Measurements from ENCODE around the gene FDX2.
"Not testable (repeated sequence)": the region's sequence is repeated elsewhere in the genome, so short reads cannot be mapped to it uniquely, and the experiment has no call there.

The FDX2 gene

DNA sequence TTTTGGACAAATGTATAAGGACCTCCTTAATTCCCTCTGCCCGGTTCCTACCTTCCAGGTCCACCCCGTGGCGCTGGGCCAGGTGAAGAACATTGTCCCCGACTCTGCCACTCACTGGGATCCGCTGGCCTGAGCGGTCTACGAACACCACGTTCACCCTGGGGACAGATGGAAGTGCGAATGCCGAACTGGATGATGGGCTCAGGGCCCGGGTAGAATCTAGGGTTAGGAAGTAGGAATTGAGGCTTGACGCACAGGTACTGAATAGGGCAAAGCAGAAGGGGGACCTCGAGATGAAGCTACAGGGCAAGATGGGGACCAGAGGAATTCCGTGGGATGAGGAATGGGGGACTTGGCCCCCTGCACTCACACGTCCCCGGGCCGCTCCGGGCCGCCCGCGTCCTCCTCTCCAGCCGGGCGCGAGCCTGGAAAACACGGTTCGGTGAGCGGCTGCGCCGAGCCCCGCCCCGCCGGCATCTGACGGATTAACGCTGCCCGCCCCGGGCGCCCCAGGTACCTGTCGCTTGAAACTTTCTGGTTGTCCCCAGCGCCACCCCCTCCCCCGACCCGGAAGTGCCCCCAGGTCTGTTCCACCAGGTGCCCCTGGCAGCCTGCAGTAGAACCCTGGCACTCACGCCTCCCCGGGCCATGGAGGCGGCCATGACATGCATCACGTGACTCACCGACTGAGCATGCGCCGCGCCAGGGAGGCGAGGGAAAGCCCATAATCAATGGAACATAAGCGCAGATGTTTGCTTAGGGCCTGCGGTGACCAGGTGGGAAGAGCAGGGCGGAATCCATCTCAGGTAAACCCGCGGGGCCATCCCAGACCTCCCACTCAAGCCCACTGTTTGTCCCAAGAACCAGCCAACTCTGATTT is at the start of gene FDX2:
Gene FDX2 (minus strand): TSS at position 681 of the 880 bp plus-strand sequence. CDS start 19 bp downstream, at position 662.
- peak; percentile 94 for DNase-seq

DNA sequence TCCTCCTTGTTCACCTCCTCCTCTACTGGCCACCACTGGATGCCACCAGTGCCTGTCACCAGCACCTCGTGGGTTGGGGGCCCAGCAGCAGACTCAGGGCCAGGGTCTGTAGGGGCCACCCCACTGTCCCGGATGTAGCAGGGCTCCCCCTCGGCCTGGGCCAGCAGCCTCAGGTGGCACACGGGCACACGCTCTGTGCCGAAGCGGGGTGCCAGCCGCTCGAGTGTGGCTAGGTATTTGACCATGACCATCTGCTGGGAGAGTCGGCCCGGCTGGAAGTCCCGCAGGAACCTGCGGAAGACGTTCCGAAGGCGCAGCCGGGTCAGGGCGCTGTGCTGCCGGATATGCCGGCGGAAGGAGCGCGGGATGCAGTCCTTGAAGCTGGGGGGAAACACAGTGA is 49.7 kb upstream of the FDX2 start:
- DNase-seq: no peak

DNA sequence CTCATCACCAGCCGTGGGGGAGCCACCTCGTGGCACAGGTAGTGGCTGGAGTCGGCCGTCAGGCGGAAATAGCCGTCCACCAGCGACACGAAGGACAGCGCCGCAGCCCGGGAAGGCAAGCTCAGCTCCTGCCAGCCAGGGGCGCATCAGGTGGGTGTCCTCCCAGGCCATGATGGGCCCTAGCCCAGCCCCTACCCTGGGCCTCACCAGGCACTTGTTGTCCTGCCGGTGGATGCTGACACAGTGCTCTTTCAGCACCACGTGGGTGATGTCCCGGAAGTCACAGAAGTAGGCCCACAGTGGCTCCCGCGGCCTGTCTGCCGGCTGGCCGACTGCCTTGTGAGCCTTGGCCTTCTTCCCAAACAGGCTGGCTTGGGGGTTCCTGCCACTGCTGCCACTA is 48.8 kb upstream of the FDX2 start:
- DNase-seq: no peak

DNA sequence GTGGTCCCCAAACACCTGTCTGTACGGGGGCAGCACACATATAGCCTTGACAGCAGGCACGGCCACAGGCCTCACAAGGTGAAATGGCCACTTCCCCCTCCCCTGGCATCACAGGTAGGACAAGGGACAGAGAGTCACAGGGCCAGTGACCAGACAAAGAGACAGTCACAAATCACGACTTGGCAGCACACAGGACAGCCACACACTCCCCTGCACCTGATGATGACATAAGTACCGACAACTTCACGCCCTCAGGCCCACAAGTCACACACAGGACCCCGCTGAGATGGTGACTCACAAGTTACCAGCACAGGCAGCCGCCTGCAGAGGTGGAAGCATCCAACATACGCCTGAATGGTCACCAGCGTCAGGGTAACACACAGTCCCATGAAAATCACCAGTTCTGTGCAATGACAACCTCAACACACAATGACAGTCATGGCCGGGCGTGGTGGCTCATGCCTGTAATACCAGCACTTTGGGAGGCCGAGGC is 48.0 kb upstream of the FDX2 start:
- no peak for DNase-seq

DNA sequence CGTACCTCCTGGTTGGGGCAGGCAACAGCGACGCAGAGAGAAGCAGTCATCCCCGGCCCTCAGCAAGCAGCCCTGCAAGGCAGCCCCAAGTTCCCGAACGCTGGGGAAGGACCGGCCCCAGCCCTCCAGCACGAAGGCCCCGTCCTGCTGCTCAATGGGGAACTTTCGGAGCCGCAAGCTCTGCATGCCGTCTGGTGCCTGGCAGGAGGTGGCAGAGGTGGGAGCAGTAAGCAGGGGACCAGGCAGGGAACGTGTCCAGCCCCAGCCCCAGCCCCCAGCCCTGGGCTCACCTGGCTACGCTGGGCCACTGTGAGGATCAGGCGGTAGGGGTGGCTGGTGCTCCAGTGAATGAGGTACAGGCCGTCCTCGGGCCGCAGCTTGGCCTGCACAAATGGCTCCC is 46.4 kb upstream of the FDX2 start:
- no peak for DNase-seq

DNA sequence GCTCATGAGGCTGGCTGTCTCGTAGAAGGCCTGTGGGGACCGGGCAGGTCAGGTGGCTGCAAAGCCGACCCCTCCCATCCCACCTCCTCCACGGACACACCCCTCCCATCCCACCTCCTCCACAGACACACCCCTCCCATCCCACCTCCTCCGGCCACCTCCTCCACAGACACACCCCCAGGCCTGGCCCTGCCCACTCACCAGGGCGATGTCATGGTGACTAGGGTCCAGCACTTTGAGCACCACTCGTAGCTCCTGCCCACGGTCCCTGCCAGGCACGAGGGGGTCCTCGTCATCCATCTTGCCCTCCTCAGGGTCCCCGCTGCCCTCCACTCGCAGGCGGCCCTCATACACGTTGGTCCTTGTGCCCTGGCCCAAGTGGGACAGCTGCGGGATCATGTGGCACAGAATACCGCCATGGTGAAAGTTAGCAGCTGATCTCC is 45.8 kb upstream of the FDX2 start:
- DNase-seq: no peak

DNA sequence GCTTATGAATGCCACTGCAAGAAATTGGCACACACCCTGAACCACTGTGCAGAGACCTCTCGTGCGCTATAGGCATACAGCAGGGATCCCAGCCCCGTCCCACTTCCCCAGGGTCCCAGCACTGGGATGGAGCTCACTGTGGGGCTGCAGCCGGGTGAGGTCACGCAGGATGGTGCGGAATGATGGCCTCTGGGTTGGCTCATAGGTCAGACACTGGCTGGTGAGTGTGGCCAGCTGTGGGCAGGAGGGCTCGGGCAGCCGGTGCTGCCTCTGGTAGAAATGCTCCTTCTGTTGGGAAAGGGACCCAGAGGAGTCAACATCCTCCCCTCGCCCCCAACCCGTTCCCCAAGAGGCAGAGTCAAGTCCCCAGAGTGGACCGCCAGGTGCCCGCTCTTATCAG is 40.6 kb upstream of the FDX2 start:
- no peak for DNase-seq

DNA sequence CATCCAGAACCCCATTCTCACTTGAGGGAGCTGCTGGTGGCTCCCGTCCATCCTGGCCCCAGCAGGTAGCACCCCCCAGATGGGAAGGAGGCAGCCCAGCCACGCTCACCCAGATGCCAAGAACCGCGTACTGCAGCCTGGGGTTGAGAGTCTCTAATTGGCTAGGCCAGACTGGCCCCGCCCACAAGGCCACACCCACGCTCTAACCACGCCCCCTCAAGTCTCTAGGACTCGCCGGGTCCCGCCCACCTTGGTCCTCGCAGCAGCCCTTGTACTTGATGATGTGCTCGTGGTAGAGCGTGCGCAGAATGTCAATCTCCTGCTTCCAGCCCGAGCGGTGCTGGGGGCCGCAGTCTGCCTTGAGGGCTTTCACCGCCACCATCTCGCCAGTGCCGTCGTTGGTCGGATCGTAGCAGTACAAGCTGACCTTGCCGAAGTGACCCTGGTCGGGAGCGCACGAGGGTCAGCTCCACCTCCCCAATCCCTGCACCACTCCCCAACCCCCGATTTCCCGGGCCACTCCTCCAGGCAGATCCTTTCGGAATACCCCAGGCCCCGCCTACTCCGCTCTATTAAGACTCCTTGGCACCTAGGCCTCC is 38.1 kb upstream of the FDX2 start:
- peak; percentile 58 for DNase-seq

DNA sequence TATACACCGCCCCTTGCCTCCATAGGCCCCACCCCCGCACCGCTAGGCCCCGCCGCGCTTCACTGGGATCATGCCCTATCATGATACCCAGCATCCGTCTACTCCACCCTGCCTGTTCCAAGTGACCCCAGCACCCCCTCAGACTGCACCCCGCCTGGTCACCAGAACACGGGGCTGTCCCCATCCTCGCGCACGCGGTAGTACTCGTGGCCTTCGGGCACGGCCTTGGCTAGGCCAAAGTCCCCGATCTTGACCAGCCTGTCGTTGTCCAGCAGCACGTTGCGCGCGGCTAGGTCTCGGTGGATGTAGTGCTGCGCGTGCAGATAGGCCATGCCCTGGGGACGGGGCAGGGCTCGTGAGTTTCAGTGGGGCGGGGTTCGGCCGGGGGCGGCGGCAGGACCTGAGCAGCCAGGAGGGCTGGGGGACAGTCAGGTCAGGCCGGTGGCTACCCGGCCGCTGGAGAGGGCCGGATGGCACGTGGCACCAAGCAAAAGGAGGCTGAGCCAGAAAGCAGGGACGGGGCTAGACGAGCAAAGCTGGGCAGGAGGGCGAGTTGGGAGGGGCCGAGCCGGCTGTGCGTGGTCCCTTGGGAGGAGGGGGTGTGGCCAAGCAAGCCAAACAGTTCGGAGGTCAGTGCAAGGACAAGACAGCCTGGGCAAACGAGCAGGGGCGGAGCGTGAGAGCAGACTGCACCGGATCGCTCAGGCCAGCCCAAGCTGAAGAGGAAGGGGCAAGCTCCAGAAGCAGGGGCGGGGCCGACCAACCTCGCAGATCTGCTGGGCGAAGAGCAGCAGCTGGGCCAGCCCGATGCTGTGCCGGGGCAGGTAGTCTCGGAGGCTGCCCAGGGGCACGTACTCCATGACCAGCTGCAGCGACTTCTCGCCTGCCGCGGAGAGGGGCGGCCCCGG is 37.2 kb upstream of the FDX2 start:
- no peak for DNase-seq

DNA sequence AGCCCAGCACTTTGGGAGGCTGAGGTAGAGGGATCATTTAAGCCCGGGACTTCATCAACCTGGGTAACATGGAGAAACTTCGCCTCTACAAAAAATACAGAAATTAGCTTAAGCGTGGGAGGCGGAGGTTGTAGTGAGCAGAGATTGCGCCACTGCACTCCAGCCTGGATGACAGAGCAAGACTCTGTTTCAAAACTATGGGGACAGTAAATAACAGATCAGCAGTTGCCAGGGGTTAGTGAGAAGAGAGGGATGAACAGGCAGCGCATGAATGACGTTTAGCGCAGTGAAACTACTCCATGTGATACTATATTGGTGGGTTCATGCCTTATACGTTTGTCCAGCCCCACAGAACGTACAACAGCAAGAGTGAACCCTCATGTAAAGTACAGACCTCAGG is 30.7 kb upstream of the FDX2 start:
- no peak for DNase-seq

DNA sequence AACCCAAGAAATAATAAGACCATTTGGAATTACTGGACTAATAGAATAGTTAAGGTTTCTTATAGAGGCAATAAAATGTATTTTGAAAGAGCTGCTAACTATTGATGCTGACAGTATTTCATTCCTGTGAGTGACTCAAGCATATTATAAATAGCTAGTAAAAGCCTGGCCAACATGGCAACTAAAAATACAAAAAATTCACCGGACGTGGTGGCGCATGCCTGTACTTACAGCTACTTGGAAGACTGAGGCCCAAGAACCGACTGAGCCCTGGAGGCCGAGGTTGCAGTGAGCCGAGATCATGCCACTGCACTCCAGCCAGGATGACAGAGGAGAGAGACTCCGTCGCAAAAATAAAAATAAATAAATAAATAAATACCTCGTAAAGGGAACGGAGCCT is 29.0 kb upstream of the FDX2 start:
- DNase-seq: no peak

DNA sequence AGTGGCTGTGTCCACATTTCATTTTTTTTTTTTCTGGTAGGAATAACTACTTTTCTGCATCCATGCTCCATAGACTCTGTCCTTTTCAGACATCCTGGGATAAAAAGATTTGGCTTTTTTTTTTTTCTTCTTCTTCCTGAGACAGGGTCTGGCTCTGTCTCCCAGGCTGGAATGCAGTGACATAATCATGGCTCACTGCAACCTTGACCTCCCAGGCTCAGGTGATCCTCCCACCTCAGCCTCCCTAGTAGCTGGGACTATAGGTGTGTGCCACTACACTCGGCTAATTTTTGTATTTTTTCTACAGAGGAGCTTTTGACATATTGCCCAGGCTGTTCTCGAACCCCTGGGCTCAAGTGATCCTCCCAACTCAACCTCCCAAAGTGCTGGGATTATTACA is 27.7 kb upstream of the FDX2 start:
- no peak for DNase-seq

DNA sequence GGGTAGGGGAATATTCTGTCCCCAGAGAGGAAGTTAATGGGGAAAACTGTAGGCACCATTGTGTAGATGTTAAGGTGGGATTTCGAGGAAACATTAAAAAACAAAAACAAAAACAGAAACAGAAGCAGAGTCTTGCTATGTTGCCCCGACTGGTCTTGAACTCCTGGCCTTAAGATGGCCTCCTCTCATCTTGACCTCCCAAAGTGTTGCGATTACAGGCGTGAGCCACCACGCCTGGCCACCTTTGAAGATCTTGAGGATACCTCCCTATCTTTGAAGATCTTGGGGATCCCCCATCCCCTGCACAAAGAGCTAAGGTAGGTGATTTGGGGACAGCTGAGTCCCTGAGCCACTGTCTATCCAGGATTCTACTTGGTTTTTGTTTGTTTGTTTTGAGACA is 24.2 kb upstream of the FDX2 start:
- no peak for DNase-seq

DNA sequence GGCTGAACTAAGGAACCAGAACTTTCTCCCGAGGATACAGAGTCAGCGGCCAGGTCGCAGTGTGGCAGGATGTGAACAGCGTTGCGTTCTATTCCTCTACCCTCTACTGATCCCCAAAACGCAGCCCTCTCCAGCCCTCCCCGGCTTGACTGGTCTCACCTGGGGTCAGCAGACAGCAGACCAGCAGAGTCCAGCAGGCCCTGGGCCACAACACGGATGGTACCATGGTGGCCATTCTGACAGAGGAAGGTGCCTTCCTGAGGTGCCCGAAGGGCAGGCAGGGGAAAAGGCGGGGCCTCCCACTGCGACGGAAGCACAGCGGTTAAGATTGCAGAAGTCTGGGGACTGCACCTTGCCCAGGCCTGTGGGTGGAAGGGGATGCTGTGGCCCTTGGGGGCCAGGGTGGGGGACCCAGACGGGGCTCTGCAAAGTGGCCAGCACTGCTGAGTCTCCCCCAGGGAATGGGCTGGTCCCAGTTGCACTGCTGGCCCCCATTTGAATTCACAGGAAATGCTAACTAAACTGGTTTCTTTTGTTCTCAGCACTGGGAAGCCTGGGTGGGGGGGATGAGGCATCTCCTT is 23.7 kb upstream of the FDX2 start, which contains the start of gene ICAM3:
Gene ICAM3 (minus strand): TSS at position 245 of the 581 bp plus-strand sequence. CDS start 10 bp downstream, at position 235.
- DNase-seq: peak; percentile 81

DNA sequence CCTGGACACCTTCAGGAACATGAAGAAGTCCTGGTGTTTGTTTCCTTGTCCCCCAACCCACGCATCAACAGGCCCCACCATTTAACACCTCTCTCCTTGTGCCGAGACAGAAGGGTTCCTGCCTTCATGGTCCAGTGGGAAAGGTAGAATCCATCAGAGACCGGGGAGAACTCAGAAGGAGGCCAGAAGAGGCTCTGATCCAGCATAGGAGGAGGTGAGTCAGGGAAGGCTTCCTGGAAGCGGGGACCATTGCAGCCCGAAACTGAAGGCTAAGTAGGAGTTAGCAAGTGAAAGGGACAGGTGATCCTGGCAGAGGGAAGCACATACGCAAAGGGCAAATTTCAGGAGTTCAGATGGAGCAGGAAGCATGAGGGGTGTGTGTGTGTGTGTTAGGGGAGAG is 23.1 kb upstream of the FDX2 start:
- DNase-seq: peak; percentile 17

DNA sequence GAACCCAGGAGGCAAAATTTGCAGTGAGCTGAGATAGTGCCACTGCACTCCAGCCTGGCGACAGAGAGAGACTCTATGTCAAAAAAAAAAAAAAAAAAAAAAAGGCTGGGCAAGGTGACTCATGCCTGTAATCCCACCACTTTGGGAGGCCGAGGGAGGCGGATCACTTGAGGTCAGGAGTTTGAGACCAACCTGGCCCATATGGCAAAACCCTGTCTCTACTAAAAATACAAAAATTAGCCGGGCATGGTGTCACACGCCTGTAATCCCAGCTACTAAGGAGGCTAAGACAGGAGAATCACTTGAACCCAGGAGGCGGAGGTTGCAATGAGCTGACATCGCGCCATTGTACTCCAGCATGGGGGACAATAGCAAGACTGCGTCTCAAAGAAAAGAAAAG is 20.9 kb upstream of the FDX2 start:
- DNase-seq: not testable (repeated sequence)

DNA sequence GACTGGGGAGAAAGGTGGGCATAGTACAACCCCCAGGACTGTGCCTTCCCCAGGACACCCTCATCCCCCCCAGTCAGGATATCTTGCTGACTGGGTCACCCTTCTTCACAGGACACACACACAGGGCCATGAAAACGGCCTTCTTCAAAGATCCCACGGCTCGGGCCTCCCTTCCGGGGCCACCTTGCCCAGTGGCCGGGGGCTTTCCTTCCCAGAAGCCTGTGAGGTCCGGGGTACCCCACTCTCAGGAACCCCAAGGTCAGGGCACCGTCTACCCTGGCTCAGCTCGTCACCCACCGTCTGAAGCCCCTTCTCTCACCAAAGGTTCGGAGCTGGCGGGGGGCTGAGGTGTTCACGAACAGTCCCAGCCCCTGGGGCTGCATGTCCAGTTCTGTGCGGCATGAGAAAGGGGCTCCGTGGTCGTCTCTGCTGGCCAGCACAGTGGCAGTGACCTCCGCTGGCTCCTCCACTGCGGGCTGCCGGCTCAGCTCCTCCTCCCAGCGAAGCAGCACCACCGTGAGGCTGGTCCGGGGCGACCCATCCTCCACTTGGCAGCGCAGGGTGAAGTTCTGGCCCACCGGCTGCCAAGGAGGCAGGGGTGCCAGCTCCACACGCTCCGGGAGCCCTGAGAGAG is 19.7 kb upstream of the FDX2 start:
- DNase-seq: no peak

DNA sequence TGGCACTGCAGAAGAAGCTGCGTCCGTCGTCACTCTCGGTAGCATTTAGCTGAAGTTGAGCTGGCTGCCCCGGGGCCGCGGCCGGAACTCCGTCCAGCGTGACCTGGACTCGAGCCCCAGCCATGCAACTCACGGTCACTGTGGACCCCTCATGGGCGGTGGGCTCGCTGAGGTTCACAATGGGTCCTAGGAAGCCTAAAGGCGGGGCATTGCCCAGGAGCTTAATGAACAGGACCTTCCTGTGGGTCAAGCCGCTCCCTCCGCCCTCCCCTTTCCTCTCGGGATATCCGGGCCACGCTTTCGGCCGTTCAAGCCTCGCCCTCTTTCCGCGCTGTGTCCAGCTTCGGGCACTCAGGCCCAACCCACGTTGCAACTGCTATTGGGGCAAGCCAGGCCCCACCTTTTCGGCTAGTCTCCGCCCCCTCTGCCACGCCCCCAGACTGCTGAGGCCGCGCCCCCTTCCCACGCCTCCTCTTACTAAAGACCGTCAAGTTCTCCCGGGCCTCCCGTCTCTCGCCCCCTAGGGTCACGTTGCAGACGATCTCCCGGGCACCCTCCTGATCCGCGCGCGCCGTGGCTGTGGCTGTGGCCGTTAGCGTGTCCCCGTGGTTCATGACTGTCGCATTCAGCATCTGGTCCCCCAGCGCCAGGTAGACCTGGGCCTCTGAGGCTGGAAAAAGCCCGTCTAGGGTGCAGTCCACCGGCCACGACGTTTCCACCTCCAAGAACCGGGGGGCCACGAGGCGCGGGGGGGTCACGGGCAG is 19.0 kb upstream of the FDX2 start:
- peak; percentile 59 for DNase-seq

DNA sequence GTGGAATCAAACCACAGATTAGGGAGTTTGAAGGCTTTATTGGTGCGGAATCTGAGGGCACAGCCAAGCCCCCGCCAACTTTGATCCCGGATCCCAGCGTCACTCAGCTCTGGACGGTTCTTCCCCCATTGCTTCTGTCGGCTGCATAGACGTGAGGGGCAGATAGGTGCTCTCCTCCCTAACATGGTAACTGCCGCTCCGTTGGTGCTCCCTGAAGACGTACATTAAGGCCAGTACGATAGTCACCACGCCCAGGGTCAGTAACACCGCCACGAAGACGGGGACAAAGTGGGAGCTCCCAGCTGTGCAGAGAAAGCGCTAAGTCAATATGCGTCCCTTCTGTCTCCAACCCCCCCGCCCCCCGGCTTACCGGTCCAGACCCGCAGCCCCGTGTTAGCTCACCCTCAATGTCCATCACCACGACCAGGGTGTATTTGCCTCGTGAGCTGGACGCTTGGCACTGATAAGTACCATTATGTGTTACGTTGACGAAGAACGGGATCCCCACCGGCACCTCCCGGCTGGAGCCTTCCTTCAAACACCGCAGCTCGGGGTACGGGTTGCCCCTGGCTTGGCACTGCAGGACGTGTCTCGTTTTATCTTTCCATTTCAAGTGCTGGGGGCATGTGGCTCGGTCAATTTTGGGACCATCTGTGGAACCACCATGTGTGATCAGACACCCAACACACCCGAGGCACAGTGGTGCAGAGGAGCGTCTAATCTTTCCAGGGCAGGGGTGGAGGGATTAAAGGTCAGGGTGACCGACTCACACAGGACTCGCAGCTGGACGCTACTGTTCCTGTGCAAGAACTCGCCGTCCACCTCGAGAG is 18.2 kb upstream of the FDX2 start:
- no peak for DNase-seq

DNA sequence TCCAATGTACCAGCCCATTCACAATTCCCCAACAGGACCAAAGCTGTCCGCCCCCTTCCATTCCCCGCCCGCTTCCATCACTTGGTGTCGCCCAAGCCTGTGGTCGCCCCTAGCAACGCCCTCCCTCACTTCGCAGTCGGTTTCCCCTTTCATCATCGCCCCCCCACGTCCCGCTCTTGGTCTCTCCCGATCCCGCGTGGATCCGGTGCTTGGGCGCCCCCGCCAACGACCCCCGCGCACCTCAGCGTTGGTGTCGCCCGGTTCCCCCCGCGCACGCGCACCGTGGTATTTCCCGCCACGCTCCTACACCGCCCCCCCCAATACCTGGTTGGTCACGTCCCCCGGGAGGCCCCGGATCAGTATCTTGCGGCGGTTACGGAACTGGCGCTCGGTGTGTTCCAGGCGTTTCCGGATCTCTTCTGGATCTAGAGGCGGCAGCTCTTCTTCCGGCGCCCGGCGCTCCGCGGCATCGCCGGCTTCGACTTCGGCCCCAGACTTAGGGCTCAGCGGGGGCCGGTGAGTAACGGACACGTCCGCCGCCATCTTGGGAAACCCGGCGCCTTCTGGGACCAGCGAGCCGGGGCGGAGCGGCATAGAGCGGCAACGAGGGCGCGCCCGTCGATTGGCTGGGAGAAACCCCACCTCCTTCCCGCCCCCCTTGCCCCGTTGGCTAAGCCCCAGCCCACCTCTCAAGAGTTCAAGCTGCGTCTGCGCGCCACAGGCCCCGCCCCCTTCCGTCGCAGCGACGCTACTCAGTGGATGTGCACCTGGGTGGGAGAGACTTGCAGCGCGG is 17.3 kb upstream of the FDX2 start, which contains the start of gene RAVER1:
Gene RAVER1 (minus strand): TSS at position 565 of the 793 bp plus-strand sequence. CDS start 22 bp downstream, at position 543.
- DNase-seq: peak; percentile 99
